ENCODE results near the gene RHOD. TPM values are rescaled to one million over a fixed set of nuclear protein-coding genes. Genes with fewer than 3 reads are reported as not detected.
A peak's percentile ranks its signal among the peaks of the same experiment; 100 is the strongest.

Gene RHOD
- total and polyA plus RNA-seq, 9 of the 15 experiments (the other 6 are each of a cell fraction or from before 2014, with no cell fraction given) = not detected

DNA sequence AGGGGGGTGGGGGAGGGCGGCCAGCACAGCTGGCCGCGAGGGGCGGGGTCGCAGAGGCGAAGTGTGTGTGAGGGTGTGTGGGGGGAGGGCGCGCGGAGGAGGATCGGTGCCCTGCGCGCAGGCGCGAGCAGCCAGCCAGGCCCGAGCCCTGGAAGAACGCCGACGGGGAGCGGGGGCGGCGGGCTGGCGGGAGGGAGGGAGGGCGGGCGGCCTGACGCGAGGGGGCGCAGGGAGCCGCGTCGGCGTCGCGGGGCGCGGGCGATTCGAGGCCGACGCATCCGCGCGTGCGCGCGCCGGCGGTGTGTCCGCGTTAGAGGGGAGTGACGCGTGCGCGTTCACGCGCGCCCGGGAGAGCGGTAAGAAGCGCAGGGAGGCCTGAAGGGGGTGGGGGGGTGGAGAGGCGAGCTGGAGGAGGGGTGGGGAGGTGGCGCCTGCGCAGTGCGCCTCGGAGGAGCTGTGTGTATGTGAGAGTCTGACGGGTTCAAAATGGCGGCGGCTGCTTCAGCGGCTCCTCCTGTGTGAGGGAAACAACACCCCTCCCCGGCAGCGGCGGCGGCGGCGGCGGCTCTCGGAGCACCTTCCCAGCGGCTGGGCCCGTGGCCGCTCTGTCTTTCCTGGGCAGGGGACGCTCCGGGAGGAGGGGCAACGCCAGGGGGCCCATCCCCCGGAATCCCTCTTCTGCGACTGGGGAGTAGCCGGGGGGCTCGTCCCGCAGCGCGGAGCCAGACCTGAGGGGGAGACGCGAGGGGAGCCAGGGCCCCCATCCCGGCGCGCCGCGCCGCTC, 62.3 kb downstream of the RHOD start, which contains the start of gene KDM2A (continued):
- no peak for TF ChIP-seq ELK3 (CRISPR knock-in tag; IDR thresholded peaks at IDR 0.05)
- TF ChIP-seq ZNF134 (CRISPR knock-in tag; conservative IDR thresholded peaks at IDR 0.05) = no peak
- no peak for TF ChIP-seq ZNF398 (CRISPR knock-in tag; IDR thresholded peaks at IDR 0.05)
- no peak for TF ChIP-seq NFIX (CRISPR knock-in tag; IDR thresholded peaks at IDR 0.05; ENCODE audit: low read depth)
- TF ChIP-seq MTA3 (IDR thresholded peaks at IDR 0.05; ENCODE audit: borderline replicate concordance) = peak; percentile 53; the same call in 1 of the 2 replicates

Data from K562 (cell line).